NCI-H446 treated with DMSO at 0.1 percent for 48 hours (cell line): ENCODE measurements around the gene FAR2.
"Not testable (repeated sequence)": the region's sequence is repeated elsewhere in the genome, so short reads cannot be mapped to it uniquely, and the experiment has no call there.

ENCODE experiments used
- DNase-seq: peaks from one replicate; lab custom pipeline; 2025; lab: John Stamatoyannopoulos, UW

Gene FAR2

GRCh38 chr12:29333178-29333577, 184.1 kb downstream of the FAR2 start:
- no peak for DNase-seq

GRCh38 chr12:29334937-29335336, 185.9 kb downstream of the FAR2 start:
- no peak for DNase-seq

- DNase-seq: no peak
Observed at GRCh38 chr12:29337325-29337724, 188.2 kb downstream of the FAR2 start.

- no peak for DNase-seq
Observed at GRCh38 chr12:29343022-29343799, 194.1 kb downstream of the FAR2 start.

GRCh38 chr12:29346769-29347421, 197.8 kb downstream of the FAR2 start:
- no peak for DNase-seq

- peak; percentile 56 for DNase-seq
Observed at GRCh38 chr12:29350080-29350479, 201.0 kb downstream of the FAR2 start.

- no peak for DNase-seq
Observed at GRCh38 chr12:29354954-29355353, 205.9 kb downstream of the FAR2 start.

GRCh38 chr12:29365091-29365490, 216.0 kb downstream of the FAR2 start:
- no peak for DNase-seq

GRCh38 chr12:29374012-29374411, 224.9 kb downstream of the FAR2 start:
- DNase-seq: no peak

- no peak for DNase-seq
Observed at GRCh38 chr12:29374913-29375312, 225.8 kb downstream of the FAR2 start.

GRCh38 chr12:29376118-29376517, 227.0 kb downstream of the FAR2 start:
- no peak for DNase-seq

GRCh38 chr12:29380536-29381523, 231.8 kb downstream of the FAR2 start, which contains the start of gene ERGIC2:
Gene ERGIC2, minus strand, starts transcription at chr12:29381172. Its CDS starts 9,539 bp downstream, at chr12:29371633.
- peak; percentile 98 for DNase-seq

- DNase-seq: no peak
Observed at GRCh38 chr12:29382251-29382650, 233.2 kb downstream of the FAR2 start.

GRCh38 chr12:29385194-29385593, 236.1 kb downstream of the FAR2 start:
- DNase-seq: not testable (repeated sequence)
